HG02571 (cell line): ENCODE data around the gene RIT1.

Experiments
- ATAC-seq: cut with Tn5 transposase; IDR thresholded peaks from one replicate; pipeline ENCODE4 v1.9.1; 2021; ENCODE audit warnings: mild to moderate bottlenecking, moderate library complexity; ENCODE audit not compliant: unreplicated experiment

The RIT1 gene

DNA sequence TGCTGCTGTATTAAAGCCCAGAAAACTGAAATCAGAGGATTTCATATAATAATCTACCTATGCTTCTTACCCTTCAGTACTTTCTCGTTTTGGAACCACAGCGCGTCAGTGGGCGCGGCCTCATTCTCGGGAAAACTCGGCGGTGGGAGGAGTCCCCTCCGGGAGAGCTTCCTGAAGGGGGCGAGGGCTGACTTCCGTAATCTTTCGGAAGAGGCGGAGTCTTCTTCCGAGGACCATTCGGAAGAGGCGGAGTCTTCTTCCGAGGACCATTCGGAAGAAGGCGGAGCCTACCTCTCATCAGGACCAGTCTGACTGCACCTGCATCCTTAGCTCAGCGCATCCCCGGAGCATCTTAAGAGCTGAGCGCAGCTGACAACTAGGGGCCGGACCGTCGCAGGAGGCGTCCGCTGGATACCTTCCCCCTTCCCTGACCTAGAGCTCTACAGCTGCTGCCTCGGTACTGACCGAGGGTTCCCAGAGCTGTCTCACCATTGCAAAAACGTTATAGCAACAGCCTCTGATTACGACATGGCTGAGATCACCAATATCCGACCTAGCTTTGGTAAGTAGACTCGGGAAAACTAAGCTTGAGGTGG lies 51.8 kb downstream of the RIT1 start, which contains the start of gene SYT11:
TSS of gene SYT11 (plus strand) at position 334 of the 596 bp plus-strand sequence. CDS start at position 529, 195 bp downstream.
- ATAC-seq: peak; percentile 55

DNA sequence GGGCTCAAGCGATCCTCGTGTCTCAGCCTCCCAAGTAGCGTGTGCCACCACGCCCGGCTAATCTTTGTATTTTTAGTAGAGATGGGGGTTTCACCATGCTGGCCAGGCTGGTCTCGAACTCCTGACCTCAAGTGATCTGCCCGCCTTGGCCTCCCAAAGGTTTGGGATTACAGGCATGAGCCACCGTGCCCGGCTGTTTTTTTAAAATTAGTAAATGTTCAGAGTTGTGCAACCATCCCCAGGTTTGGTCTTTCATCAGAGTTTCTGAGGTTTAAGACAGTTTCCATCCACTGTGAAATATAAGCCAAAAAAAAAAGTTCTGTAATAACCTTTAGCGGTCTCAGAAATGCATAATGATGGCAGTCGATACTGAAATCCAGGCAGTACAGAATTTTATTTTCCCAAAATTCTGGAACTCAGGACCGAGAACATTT lies 52.3 kb downstream of the RIT1 start:
- ATAC-seq: peak; percentile 5

DNA sequence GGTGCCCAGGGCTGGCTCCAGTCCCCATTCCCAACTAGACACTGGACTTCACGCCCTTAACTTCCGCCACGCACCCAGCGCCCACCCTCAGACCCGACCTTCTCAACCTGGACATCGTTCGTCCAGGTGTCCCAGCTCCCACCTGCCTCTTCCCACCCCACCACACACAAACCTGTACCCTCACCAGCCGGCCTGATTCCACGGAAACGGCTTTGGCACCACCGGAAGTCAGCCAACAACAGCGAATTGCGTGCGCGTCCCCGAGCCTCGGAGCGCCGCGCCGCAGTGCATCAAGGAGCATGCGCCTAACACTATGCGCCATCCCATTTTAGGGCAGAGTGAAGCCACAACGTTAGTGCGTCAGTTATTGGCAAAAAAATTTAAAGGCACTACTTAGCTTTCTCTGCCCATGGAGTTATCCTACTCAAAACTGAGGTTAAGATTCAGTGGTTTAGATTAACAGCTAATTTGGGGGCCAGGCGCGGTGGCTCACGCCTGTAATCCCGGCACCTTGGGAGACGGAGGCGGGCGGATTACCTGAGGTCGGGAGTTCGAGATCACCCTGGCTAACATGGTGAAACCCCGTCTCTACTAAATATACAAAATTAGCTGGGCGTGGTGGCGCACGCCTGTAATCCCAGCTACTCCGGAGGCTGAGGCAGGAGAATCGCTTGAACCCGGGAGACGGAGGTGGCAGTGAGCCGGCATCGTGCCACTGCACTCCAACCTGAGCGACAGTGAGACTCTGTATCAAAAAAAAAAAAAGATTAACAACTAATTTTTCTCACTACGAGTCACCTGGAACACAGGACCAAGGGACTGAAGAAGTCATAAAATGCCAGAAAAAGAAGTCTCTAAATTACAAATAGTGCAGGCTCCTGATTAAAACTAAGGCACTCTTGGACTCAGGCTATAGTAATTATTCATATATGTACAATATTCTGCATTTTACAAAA lies 53.9 kb downstream of the RIT1 start, which contains the start of gene GON4L:
TSS of gene GON4L (minus strand) at position 240 of the 956 bp plus-strand sequence. CDS start 3,434 bp downstream, outside the sequence.
- ATAC-seq: no peak

DNA sequence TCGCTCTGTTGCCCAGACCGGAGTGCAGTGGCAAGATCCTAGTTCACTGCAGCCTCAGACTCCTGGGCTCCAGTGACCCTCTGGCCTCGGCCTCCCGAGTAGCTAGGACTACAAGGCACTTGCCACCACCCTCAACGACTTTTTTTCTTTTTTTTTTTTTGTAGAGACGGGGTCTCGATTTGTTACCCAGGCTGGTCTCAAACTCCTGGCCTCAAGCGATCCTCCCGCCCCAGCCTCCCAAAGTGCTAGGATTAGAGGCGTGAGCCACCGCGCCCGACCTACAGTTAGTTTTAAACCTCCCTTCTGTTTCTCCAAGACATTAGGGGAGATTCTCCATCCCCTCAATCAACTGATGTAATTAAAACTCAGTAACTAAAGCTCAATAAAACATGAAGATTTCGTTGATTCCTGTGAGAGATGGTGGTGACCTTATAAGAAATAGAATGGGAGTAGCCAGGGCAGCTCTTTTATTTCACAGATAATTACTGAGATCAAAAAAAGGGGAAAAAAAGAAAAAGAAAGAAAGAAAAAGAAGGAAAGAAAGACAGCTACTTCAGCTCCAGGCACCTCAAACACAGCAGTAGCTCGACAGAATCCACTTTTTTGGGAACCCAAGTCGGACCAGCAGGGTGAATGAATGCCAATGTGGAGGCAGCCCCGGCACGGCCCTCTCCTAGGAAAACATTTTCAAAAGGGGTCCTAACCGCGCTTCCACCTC lies 54.7 kb downstream of the RIT1 start:
- no peak for ATAC-seq

DNA sequence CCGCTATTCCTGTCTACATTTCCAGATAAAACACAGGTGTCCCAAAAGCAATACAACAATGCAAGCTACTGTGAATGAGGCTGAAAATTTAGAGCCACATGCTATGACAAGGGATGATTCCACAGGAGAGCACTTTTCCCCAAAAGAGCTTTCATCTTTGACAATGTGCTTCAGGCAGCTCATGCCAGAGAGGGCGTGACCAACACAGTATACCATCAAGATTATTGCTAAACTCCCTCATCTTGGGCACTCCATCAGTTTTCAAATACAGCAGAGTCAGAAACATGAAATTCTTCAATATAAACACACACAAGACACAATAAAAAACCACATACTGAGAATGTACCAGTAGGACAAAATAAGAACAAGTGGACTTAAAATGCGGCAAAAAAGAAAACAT lies 60.8 kb downstream of the RIT1 start:
- ATAC-seq: no peak

DNA sequence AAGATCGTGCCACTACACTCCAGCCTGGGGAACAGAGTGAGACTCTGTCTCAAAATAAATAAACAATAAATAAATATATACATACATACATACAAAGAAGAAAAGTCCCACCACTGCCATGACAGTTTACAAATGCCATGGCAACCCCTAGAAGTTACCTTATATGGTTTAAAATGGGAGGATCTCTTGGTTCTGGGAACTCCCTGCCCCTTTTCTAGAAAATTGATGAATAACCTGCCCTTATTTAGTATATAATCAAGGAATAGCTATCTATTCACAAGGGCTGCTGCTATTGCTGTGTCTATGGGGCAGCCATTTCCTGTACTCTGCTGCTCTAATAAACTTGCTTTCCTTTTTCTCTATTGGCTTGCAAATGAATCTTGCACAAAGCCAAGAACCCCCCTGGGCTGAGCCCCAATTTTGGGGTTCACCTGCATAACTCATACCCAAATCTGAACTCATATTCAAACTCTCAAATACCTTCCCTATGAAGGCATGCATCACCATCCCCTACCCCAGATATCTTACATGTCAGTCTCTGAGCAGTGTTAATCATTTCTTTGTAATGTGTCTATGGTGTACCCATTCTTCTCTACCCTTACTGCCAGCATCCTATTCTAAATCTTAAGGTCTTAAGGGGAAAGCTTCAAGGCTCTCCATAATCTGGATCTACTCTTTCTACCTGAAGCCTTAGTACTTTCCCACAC lies 63.2 kb downstream of the RIT1 start:
- no peak for ATAC-seq
